Natural killer cell (primary cell): Measurements from ENCODE around the gene KRTAP2-4. TPM values are rescaled to one million over a fixed set of nuclear protein-coding genes. Genes with fewer than 3 reads are reported as not detected.

Experiments
- ATAC-seq, 3 donors: fragments of 150-1000 bp in 2 of 3; fragments of 200-7000 bp in 1 of 3; cut with Tn5 transposase; 1 replicate in 1 of 3; 2 replicates in 2 of 3; pipeline ENCODE4 v1.10.0; 2021; ENCODE audit warnings: mild to moderate bottlenecking in 2 of 3, moderate library complexity in 2 of 3
- DNase-seq, 2 donors: peaks; one replicate each; pipeline versions ENCODE4 v3.0.0 to v3.0.0-alpha.2; 2013 to 2021; ENCODE audit warnings: mixed read lengths in 1 of 2
- H3K27ac ChIP-seq: one replicate; pipeline ENCODE4 v1.5.1; 2013; ENCODE audit warnings: mild to moderate bottlenecking, low read length
- H3K27me3 ChIP-seq: one replicate; pipeline ENCODE4 v1.6.1; 2013; ENCODE audit warnings: low read length; ENCODE audit not compliant: control insufficient read depth, insufficient read depth
- H3K36me3 ChIP-seq: one replicate; pipeline ENCODE4 v1.6.1; 2013; ENCODE audit warnings: low read length; ENCODE audit not compliant: control insufficient read depth, insufficient read depth
- H3K4me1 ChIP-seq: one replicate; pipeline ENCODE4 v1.6.1; 2013; ENCODE audit warnings: low read length; ENCODE audit not compliant: control insufficient read depth, insufficient read depth
- H3K4me3 ChIP-seq: one replicate; pipeline ENCODE4 v1.5.1; 2013; ENCODE audit warnings: low read length
- H3K9me3 ChIP-seq: one replicate; pipeline ENCODE4 v1.6.1; 2013; ENCODE audit warnings: low read length; ENCODE audit not compliant: control insufficient read depth, insufficient read depth
- H3K27ac Mint-ChIP-seq, 2 donors: one replicate each; pipeline ENCODE4 v1.8.0; 2022; ENCODE audit warnings: mild to moderate bottlenecking in 2 of 2, mixed read lengths in 2 of 2, moderate library complexity in 1 of 2
- H3K27me3 Mint-ChIP-seq, 2 donors: one replicate each; pipeline ENCODE4 v1.8.0; 2022; ENCODE audit warnings: low read depth in 2 of 2, mixed read lengths in 2 of 2
- H3K36me3 Mint-ChIP-seq: one replicate; pipeline ENCODE4 v1.8.0; 2022; ENCODE audit warnings: mixed read lengths
- H3K4me1 Mint-ChIP-seq, 2 donors: one replicate each; pipeline ENCODE4 v1.8.0; 2022; ENCODE audit warnings: mixed read lengths in 2 of 2
- H3K4me3 Mint-ChIP-seq: one replicate; pipeline ENCODE4 v1.8.0; 2022; ENCODE audit warnings: mild to moderate bottlenecking, moderate library complexity, mixed read lengths
- H3K9me3 Mint-ChIP-seq, 2 donors: one replicate each; pipeline ENCODE4 v1.8.0; 2022; ENCODE audit warnings: mixed read lengths in 2 of 2
- CTCF ChIP-seq: fragments of 200-600 bp; IDR thresholded peaks from one replicate; pipeline ENCODE4 v1.8.0; 2022; ENCODE audit warnings: antibody characterized with exemption
- WGBS: methylation state at CpG from one replicate; pipeline ENCODE4 v1.1.7; 2013; ENCODE audit warnings: missing lambda C conversion rate; ENCODE audit not compliant: insufficient coverage; 5-methylcytosine and 5-hydroxymethylcytosine counted together
- intact Hi-C: fragments of 100-400 bp; cut with micrococcal nuclease; formaldehyde crosslinking; loops from one replicate; pipeline ENCODE4 v1.14.2; 2022
- total RNA-seq, 4 donors: library from RNA; stranded (reverse); fragments of 120-200 nt in 1 of 4; gene quantifications; one replicate each; pipeline versions ENCODE4 v1.2.3 to v1.2.4, GENCODE V29; 2013 to 2022

KRTAP2-4 gene
- total RNA-seq, 3 donors from 2014 or later (not counting 1 experiment from before 2014, with no cell fraction given): not detected

- peaks cover 16 to 18% of the 10 kb centered on the region in 2 donors for H3K27me3 Mint-ChIP-seq
- no peak for TF ChIP-seq CTCF
- H3K9me3 ChIP-seq: no peaks in the 10 kb centered on the region
- no peak overlapping the region for H3K4me3 ChIP-seq
- no peak for DNase-seq
- WGBS: 59% methylated on average over 3 of the region's 3 CpGs
- intact Hi-C loops: no loop called here
- H3K27ac ChIP-seq: no peak overlapping the region
- no peak overlapping the region for H3K27ac Mint-ChIP-seq
- ATAC-seq: no peak
- H3K36me3 Mint-ChIP-seq: no peaks in the 10 kb centered on the region
- no peaks in the 10 kb centered on the region for H3K4me1 ChIP-seq
- H3K4me1 Mint-ChIP-seq: no peaks in the 10 kb centered on the region
- H3K27me3 ChIP-seq: no peaks in the 10 kb centered on the region
- H3K9me3 Mint-ChIP-seq: no peaks in the 10 kb centered on the region
- no peak overlapping the region for H3K4me3 Mint-ChIP-seq
- no peaks in the 10 kb centered on the region for H3K36me3 ChIP-seq
Measured at GRCh38 chr17:41018541-41018940, 47.1 kb downstream of the KRTAP2-4 start.

- Histone ChIP-seq H3K27ac (no peak overlapping the region), H3K36me3 (no peaks in the 10 kb centered on the region), H3K9me3 (no peaks in the 10 kb centered on the region), H3K4me3 (no peak overlapping the region), H3K27me3 (no peaks in the 10 kb centered on the region), H3K4me1 (no peaks in the 10 kb centered on the region)
- Mint-ChIP-seq H3K27ac (no peak overlapping the region), H3K9me3 (no peaks in the 10 kb centered on the region), H3K27me3 (peaks cover 13 to 17% of the 10 kb centered on the region in 2 donors), H3K4me3 (no peak overlapping the region), H3K4me1 (no peaks in the 10 kb centered on the region), H3K36me3 (no peaks in the 10 kb centered on the region)
- WGBS: 83% methylated on average over 13 of the region's 13 CpGs
- intact Hi-C loops: no loop called here
- no peak for ATAC-seq
- no peak for DNase-seq
- no peak for TF ChIP-seq CTCF
Measured at GRCh38 chr17:41016578-41017215, 49.0 kb downstream of the KRTAP2-4 start.

- no peak for ATAC-seq
- H3K27me3 Mint-ChIP-seq: peaks cover 19 to 24% of the 10 kb centered on the region in 2 donors
- Histone ChIP-seq H3K27ac (no peak overlapping the region), H3K4me3 (no peak overlapping the region), H3K4me1 (no peaks in the 10 kb centered on the region), H3K27me3 (no peaks in the 10 kb centered on the region), H3K9me3 (no peaks in the 10 kb centered on the region), H3K36me3 (no peaks in the 10 kb centered on the region)
- H3K27ac Mint-ChIP-seq: no peak overlapping the region
- WGBS: 71% methylated on average over 6 of the region's 7 CpGs
- no peaks in the 10 kb centered on the region for H3K4me1 Mint-ChIP-seq
- H3K36me3 Mint-ChIP-seq: no peaks in the 10 kb centered on the region
- TF ChIP-seq CTCF: no peak
- H3K4me3 Mint-ChIP-seq: no peak overlapping the region
- intact Hi-C loops: no loop called here
- DNase-seq: no peak
- no peaks in the 10 kb centered on the region for H3K9me3 Mint-ChIP-seq
Measured at GRCh38 chr17:41015454-41015853, 50.2 kb downstream of the KRTAP2-4 start.

Other genes starting within 250 kb of the KRTAP2-4 start
- gene KRT10, start 243.3 kb downstream of the KRTAP2-4 start, total RNA-seq: 10 to 100 TPM; 23.6 to 35.9 (median 25.5) TPM
- not detected for gene KRT12, start 198.7 kb downstream of the KRTAP2-4 start, total RNA-seq
- gene KRT20, start 180.6 kb downstream of the KRTAP2-4 start, total RNA-seq: not detected
- gene KRT23, start 128.2 kb downstream of the KRTAP2-4 start, total RNA-seq: under 1 TPM in 1 of 3 donors, not detected in 2; 0.83 TPM
- gene KRT39, start 98.9 kb downstream of the KRTAP2-4 start, total RNA-seq: not detected
- not detected for gene KRT40, start 81.6 kb downstream of the KRTAP2-4 start, total RNA-seq
- gene KRTAP3-3, start 71.7 kb downstream of the KRTAP2-4 start, total RNA-seq: not detected
- not detected for gene KRTAP3-2, start 66.0 kb downstream of the KRTAP2-4 start, total RNA-seq
- gene KRTAP3-1, start 56.8 kb downstream of the KRTAP2-4 start, total RNA-seq: not detected
- not detected for gene KRTAP1-5, start 38.7 kb downstream of the KRTAP2-4 start, total RNA-seq
- gene KRTAP1-4, start 35.7 kb downstream of the KRTAP2-4 start, total RNA-seq: not detected
- gene KRTAP1-3, start 31.0 kb downstream of the KRTAP2-4 start, total RNA-seq: not detected
- gene KRTAP1-1, start 24.4 kb downstream of the KRTAP2-4 start, total RNA-seq: not detected
- gene KRTAP2-1, start 18.6 kb downstream of the KRTAP2-4 start, total RNA-seq: not detected
- gene KRTAP2-2, start 10.6 kb downstream of the KRTAP2-4 start, total RNA-seq: not detected
- not detected for gene KRTAP2-3, start 5.8 kb downstream of the KRTAP2-4 start, total RNA-seq
- not detected for gene KRTAP4-7, start 18.3 kb upstream of the KRTAP2-4 start, total RNA-seq
- not detected for gene KRTAP4-8, start 32.3 kb upstream of the KRTAP2-4 start, total RNA-seq
- gene KRTAP4-16, start 36.3 kb upstream of the KRTAP2-4 start, total RNA-seq: not detected
- gene KRTAP4-9, start 39.5 kb upstream of the KRTAP2-4 start, total RNA-seq: not detected
- not detected for gene KRTAP4-11, start 52.5 kb upstream of the KRTAP2-4 start, total RNA-seq
- gene KRTAP4-12, start 58.3 kb upstream of the KRTAP2-4 start, total RNA-seq: not detected
- gene KRTAP4-6, start 74.7 kb upstream of the KRTAP2-4 start, total RNA-seq: not detected
- not detected for gene KRTAP4-5, start 83.9 kb upstream of the KRTAP2-4 start, total RNA-seq
- gene KRTAP4-4, start 94.9 kb upstream of the KRTAP2-4 start, total RNA-seq: not detected
- gene KRTAP4-3, start 102.3 kb upstream of the KRTAP2-4 start, total RNA-seq: not detected
- gene KRTAP4-2, start 112.3 kb upstream of the KRTAP2-4 start, total RNA-seq: not detected
- not detected for gene KRTAP4-1, start 119.0 kb upstream of the KRTAP2-4 start, total RNA-seq
- gene KRTAP9-1, start 124.0 kb upstream of the KRTAP2-4 start, total RNA-seq: not detected
- not detected for gene KRTAP9-2, start 160.8 kb upstream of the KRTAP2-4 start, total RNA-seq
- gene KRTAP9-3, start 166.6 kb upstream of the KRTAP2-4 start, total RNA-seq: not detected
- gene KRTAP9-8, start 172.1 kb upstream of the KRTAP2-4 start, total RNA-seq: not detected
- not detected for gene KRTAP9-4, start 183.8 kb upstream of the KRTAP2-4 start, total RNA-seq
- not detected for gene KRTAP9-9, start 189.5 kb upstream of the KRTAP2-4 start, total RNA-seq
- gene KRTAP9-6, start 199.5 kb upstream of the KRTAP2-4 start, total RNA-seq: not detected
- not detected for gene KRTAP9-7, start 209.8 kb upstream of the KRTAP2-4 start, total RNA-seq
- not detected for gene KRTAP29-1, start 237.0 kb upstream of the KRTAP2-4 start, total RNA-seq
- under 1 TPM; 0.16 to 0.23 (median 0.23) TPM for gene KRTAP16-1, start 243.4 kb upstream of the KRTAP2-4 start, total RNA-seq
- gene KRTAP17-1, start 249.8 kb upstream of the KRTAP2-4 start, total RNA-seq: not detected